NCI-H2171 treated with DMSO at 0.1 percent for 48 hours (cell line): ENCODE data around the gene UBE2J2.
"Not testable (repeated sequence)": the region's sequence is repeated elsewhere in the genome, so short reads cannot be mapped to it uniquely, and the experiment has no call there.

ENCODE experiments used
- DNase-seq: peaks from one replicate; lab custom pipeline; 2025; lab: John Stamatoyannopoulos, UW

Gene UBE2J2

GRCh38 chr1:1273512-1274298 lies at the start of gene UBE2J2:
Gene UBE2J2, minus strand, starts transcription at chr1:1273854. Its CDS starts 5,862 bp downstream, at chr1:1267992.
- DNase-seq = peak; percentile 87

DNA sequence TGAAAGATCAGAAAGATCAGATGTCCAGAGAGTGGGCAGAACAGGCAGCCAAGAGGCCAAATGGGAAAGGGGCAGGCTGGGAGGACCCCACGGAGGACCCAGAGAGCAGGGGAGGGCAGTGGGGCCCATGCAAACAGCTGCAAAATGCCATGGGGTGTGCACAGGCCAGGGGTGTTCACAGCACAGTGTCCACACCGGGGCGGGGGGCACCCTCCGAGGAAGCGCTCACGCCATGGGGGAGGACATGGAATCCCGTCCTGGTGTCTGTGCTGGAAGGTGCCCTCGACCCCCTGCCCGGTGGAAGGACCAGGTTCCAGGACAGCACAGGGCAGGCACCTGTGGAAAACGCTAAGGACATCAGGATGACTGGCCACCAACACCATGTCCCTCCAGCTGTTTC lies 49.3 kb upstream of the UBE2J2 start:
- DNase-seq = no peak

GRCh38 chr1:1322418-1322817 lies 48.8 kb upstream of the UBE2J2 start:
- DNase-seq = no peak

DNA sequence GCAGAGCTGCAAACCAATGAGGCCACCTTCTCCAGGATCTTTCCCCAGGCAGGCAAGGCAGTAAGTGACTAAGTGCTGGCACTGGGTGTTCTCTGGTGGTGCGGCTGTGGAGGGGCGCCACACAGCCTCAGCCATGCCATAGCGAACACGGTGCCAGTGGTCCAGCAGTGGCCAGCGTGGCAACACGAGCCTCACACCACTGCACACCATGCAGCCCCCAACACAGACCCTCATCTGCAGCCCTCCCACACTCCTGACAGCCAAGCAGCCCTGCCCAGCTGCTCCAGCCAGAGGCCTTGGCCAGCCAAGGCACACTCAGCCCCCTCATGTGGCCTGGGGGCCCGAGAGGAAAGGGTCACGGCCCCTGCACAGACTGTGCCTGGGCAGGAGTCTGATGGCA lies 47.8 kb upstream of the UBE2J2 start:
- DNase-seq = no peak

- DNase-seq = no peak
These were observed 47.2 kb upstream of the UBE2J2 start for GRCh38 chr1:1320666-1321448.

- no peak for DNase-seq
These were observed 45.9 kb upstream of the UBE2J2 start for GRCh38 chr1:1319646-1319941.

GRCh38 chr1:1318777-1319645 lies 45.4 kb upstream of the UBE2J2 start:
- no peak for DNase-seq

DNA sequence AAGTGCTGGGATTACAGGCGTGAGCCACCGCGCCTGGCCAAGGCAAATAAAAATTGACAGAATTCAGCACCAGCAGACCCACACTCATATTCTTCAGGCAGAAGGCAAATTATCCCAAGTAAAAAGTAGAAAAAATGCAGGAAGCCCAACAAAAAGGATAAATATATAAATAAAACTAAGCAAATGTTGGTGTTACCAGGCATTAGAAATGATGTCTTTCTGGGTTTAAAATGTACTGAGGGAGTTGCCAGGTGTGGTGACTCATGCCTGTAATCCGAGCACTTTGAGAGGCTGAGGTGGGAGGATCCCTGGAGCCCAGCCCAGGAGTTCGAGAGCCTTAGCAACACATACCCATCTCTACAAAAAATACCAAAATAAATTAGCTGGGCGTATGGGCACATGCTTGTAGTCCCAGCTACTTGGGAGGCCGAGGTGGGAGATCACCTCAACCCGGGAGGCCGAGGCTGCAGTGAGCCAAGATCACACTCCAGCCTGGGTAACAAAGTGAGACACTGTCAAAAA lies 44.5 kb upstream of the UBE2J2 start:
- peak; percentile 94 for DNase-seq

- DNase-seq = peak; percentile 53
These were observed 43.8 kb upstream of the UBE2J2 start for GRCh38 chr1:1317420-1317819.

DNA sequence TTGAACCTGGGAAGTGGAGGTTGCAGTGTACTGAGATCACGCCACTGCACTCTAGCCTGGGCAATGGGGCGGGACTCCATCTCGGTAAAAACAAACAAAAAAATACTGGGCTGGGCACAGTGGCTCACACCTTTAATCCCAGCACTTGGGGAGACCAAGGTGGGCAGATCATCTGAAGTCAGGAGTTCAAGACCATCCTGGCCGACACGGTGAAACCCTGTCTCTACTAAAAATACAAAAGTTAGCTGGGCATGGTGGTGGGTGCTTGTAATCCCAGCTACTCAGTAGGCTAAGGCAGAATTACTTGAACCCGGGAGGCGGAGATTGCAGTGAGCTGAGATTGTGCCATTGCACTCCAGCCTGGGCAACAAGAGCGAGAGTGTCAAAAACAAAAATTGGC lies 42.5 kb upstream of the UBE2J2 start:
- DNase-seq = not testable (repeated sequence)

DNA sequence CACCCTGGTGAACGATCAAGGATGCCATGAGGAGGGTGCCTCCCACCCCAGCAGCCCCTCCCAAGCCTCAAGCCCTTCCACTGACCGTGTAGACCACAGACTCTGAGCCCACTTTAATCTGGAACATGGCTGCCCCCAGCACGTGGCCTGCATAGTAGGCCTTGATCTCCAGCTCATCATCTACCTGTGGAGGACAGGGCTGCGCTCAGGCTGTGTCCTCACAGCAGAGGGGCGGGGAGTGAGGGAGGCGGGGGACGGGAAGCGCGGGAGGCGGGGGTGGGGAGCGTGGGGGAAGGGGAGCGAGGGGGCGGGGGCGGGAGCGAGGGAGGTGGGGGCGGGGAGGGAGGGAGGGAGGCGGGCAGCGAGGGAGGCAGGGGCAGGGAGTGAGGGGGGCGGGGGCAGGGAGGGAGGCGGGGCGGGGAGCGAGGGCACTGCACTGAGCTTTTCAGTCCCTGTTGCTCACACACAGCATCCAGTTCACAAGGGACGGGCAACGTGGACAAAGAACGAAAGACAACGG lies 41.8 kb upstream of the UBE2J2 start:
- no peak for DNase-seq

DNA sequence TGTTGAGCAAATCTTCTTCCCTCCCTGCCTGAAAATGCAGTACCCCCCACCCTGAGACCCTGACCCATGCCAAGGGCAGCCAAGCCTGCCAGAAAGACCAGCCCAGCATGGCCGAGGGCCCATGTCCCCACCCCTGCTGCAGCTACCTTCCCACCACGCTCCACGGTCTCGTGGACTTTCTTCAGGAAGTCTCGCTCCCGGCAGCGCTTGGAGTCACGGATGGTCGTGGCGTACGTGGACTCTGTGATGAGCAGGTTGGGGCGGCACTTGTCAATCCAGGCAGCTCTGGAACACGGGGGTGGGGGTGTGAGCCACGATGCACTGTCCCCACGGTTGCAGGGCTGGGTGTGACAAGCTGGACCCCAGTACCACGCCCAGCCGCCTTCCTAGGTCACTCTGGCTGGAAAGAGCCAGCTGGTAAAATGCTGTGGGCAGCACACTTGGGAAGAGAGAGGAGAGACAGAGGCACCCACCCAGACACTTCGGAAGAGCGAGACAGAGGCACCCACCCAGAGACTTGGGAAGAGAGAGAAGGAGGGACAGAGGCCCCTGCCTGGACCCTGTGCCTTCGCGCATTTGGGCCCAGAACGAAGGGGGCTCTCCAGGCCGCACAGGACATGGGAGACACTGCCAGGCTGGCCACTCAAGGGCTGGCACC lies 41.2 kb upstream of the UBE2J2 start:
- DNase-seq = no peak

DNA sequence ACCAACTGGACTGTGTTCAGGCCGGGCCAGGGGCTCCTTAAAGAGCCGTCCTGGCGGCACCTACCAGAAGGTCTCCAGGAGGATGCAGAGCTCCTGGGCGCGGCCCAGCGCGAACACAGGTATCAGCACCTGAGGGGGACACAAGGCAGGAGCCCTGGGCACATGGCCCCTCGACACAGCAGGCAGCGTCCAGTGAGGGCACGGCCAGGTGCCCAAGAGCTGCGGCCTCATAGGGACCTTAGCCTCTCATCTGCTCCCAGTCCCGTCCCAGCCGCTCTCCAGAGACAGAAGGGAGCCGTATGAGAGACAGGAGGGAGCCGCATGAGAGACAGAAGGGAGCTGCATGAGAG lies 40.6 kb upstream of the UBE2J2 start:
- DNase-seq = no peak

- DNase-seq = no peak
These were observed 40.0 kb upstream of the UBE2J2 start for GRCh38 chr1:1313500-1314236.

DNA sequence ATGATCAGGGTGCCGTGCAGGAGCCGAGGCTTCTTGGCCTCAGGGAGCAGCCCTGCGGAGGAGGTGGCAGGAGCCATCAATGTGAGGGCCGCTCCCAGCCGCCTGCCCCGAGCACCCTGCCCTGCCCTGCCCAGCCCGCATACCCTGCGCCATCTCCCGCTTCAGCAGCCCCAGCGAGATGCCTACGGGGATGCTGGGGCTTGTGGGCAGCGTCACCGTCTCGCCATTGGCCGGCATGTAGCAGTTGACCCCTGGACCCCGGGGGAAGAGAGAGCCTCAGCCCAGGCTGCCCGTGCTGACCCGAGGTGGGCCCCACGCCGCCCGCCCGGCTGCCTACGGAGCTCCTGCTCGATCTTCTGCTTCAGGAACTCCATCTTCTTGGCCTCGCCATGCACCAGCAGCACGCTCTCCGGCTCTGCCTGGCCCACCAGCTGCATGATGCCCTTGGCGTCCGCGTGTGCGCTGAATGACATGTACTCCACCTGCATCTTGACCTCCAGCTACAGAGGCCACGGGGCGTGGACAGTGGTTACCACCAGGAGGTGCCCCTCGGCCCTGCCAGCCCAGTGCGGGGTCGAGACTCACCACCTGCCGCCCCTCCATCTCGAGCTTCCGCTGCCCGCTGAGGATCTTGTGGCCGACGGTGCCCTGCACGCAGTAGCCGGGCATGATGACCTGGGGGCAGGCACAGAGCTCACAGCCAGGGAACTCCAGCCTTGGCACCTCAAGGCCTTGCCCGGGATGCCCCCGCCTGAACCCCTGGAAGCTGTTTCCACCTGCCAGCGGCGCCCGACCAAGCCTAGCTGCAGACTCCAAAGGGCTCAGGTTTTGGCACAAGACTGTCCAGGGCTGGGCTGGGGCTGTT lies 39.0 kb upstream of the UBE2J2 start:
- DNase-seq = no peak

DNA sequence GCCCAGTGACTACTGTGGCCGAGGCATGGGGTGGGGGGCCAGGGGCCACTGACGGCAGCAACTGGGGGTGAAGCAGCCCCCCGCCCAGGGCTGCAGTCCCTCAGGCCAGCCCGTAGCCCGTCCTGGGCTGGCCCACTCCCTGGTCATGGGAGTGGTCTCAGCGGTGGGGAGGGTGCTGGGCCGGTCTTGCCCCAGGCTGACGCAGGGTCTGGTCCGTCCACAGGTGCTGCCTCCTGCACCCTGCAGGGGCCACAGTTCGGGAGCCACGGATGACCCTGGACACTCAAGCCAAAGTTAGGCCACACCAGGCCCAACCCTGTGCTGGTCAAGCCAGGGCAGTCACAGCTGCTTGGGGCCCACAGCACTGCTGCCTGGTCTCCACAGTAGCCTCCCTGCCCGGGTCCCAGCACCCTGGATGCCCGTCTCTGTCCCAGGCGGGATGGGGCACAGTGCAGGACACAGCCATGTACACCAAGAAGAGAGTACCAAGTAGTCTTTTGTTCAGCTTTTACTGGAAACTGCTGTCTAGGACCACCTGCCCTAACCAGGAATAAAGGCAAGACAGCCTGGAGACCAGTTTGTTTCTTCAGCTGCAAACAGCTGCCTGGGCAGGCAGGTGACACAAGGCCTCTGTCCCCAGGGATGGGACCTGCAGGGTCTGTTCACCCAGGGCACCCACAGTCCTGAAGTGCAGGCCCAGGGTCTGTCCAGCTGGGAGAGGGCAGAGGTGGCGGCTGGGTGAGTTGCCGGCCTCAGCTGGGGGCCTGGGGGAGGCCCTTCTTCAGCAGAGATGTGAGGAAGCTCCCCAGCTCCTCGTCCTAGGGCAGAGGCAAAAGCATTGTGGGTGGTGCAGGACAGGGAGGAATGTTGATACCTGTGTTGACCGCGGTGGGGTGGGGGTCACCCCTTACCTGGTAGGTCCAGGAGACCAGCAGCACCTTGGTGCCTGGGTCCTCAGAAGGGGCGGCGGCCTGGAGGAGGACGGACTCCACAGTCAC lies 37.8 kb upstream of the UBE2J2 start:
- no peak for DNase-seq

- DNase-seq = no peak
These were observed 36.9 kb upstream of the UBE2J2 start for GRCh38 chr1:1310476-1311053.

DNA sequence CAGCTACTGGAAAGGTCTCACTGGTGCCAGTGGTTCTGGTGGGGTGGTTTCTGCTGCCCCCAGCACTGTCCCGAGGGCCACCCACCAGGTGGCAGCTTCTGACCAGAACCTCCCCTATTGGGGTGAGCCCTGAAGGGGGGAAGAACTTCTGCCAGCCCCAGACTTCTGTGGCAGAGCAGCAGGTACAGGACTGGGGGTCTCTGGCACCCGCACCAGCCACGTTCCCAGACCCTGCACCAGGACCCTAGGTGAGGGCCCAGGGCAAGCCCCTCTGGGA lies 36.4 kb upstream of the UBE2J2 start:
- no peak for DNase-seq
